GM23338 (cell line): ENCODE measurements around the gene RBM17. TPM values are rescaled to one million over a fixed set of nuclear protein-coding genes. Genes with fewer than 3 reads are reported as not detected.

Source experiments
- ATAC-seq: fragments of 200-7000 bp; cut with Tn5 transposase; 3 replicates; pipeline ENCODE4 v1.9.1; 2020
- DNase-seq: peaks from one replicate; pipeline ENCODE4 v3.0.0-alpha.2; 2015; ENCODE audit warnings: low spot score
- H2AFZ ChIP-seq: fragments of 200-600 bp; sonication (generic); 2 replicates; pipeline ENCODE4 v1.8.0; 2016; ENCODE audit warnings: antibody characterized with exemption, mild to moderate bottlenecking, moderate library complexity
- H3F3A ChIP-seq: fragments of 200-600 bp; sonication (generic); replicated peaks from 2 replicates; pipeline ENCODE4 v1.8.0; 2017; ENCODE audit warnings: antibody characterized with exemption, mixed run types, low read depth
- H3K27ac ChIP-seq: fragments of 200-600 bp; sonication (generic); 2 replicates; pipeline ENCODE4 v1.6.1; 2016; ENCODE audit warnings: low read depth
- H3K27me3 ChIP-seq: fragments of 200-600 bp; sonication (generic); 2 replicates; pipeline ENCODE4 v1.8.0; 2016; ENCODE audit warnings: mild to moderate bottlenecking, mixed run types, moderate library complexity; ENCODE audit not compliant: insufficient read depth
- H3K36me3 ChIP-seq: fragments of 200-600 bp; sonication (generic); 2 replicates; pipeline ENCODE4 v1.8.0; 2016; ENCODE audit warnings: mild to moderate bottlenecking; ENCODE audit not compliant: insufficient read depth
- H3K4me1 ChIP-seq: fragments of 200-600 bp; sonication (generic); 2 replicates; pipeline ENCODE4 v1.8.0; 2016; ENCODE audit warnings: mild to moderate bottlenecking, moderate library complexity; ENCODE audit not compliant: insufficient read depth
- H3K4me2 ChIP-seq: fragments of 200-600 bp; sonication (generic); 2 replicates; pipeline ENCODE4 v1.7.1; 2017; ENCODE audit warnings: mixed run types
- H3K4me3 ChIP-seq: fragments of 200-600 bp; sonication (generic); 2 replicates; pipeline ENCODE4 v1.6.1; 2016; ENCODE audit warnings: mixed run types
- H3K79me2 ChIP-seq: fragments of 200-600 bp; sonication (generic); replicated peaks from 2 replicates; pipeline ENCODE4 v1.8.0; 2017; ENCODE audit warnings: mild to moderate bottlenecking; ENCODE audit not compliant: insufficient read depth
- H3K9me2 ChIP-seq: fragments of 200-600 bp; sonication (generic); 2 replicates; pipeline ENCODE4 v1.8.0; 2017; ENCODE audit not compliant: insufficient read depth
- H4K20me1 ChIP-seq: fragments of 200-600 bp; sonication (generic); replicated peaks from 2 replicates; pipeline ENCODE4 v1.8.0; 2017; ENCODE audit warnings: mild to moderate bottlenecking; ENCODE audit not compliant: insufficient read depth
- H3K27ac Mint-ChIP-seq: 2 replicates; pipeline ENCODE4 v1.8.0; 2020; ENCODE audit warnings: inconsistent platforms, mild to moderate bottlenecking, moderate library complexity, mixed read lengths
- H3K27me3 Mint-ChIP-seq: 3 replicates; pipeline ENCODE4 v1.8.0; 2022; ENCODE audit warnings: low read depth, mild to moderate bottlenecking, moderate library complexity, mixed read lengths, inconsistent platforms; ENCODE audit not compliant: insufficient read depth, poor library complexity
- H3K36me3 Mint-ChIP-seq: 3 replicates; pipeline ENCODE4 v1.8.0; 2021; ENCODE audit warnings: low read depth, mild to moderate bottlenecking, inconsistent platforms, moderate library complexity, mixed read lengths
- H3K4me1 Mint-ChIP-seq: 3 replicates; pipeline ENCODE4 v1.8.0; 2020; ENCODE audit warnings: mild to moderate bottlenecking, inconsistent platforms, mixed read lengths
- H3K4me3 Mint-ChIP-seq: 3 replicates; pipeline ENCODE4 v1.8.0; 2021; ENCODE audit warnings: moderate library complexity, mild to moderate bottlenecking, inconsistent platforms, mixed read lengths
- H3K9me3 Mint-ChIP-seq: 3 replicates; pipeline ENCODE4 v1.8.0; 2020; ENCODE audit warnings: moderate library complexity, mild to moderate bottlenecking, inconsistent platforms, mixed read lengths
- CREB1 ChIP-seq: fragments of 250-450 bp; sonication (Bioruptor Pico); IDR thresholded peaks from 2 replicates; pipeline ENCODE4 v1.5.0; 2020; ENCODE audit warnings: low read depth, mild to moderate bottlenecking, moderate library complexity
- CTCF ChIP-seq, 2 experiments: fragments of 200-600 bp in 1 of 2; sonication (generic) in 1 of 2; conservative IDR thresholded peaks; 2 replicates each; pipeline versions ENCODE4 v1.5.1 to v1.6.1; 2016 to 2017; ENCODE audit warnings: antibody characterized with exemption in 2 of 2, low read depth in 2 of 2, mild to moderate bottlenecking in 2 of 2, moderate library complexity in 1 of 2
- ETS1 ChIP-seq: IDR thresholded peaks from 2 replicates; pipeline ENCODE4 v1.6.1; 2016; ENCODE audit warnings: antibody characterized with exemption
- EZH2 ChIP-seq: fragments of 200-600 bp; sonication (generic); IDR thresholded peaks from one replicate; pipeline ENCODE4 v1.8.0; 2017; ENCODE audit warnings: antibody characterized with exemption, mild to moderate bottlenecking, low read depth; ENCODE audit not compliant: unreplicated experiment
- EZH2phosphoT487 ChIP-seq: fragments of 200-600 bp; sonication (generic); IDR thresholded peaks from one replicate; pipeline ENCODE4 v1.8.1; 2018; ENCODE audit warnings: antibody characterized with exemption; ENCODE audit not compliant: unreplicated experiment
- JUNB ChIP-seq: IDR thresholded peaks from one replicate; pipeline ENCODE4 v1.6.1; 2016; ENCODE audit warnings: antibody characterized with exemption; ENCODE audit not compliant: unreplicated experiment
- NANOG ChIP-seq: IDR thresholded peaks from 2 replicates; pipeline ENCODE4 v1.6.1; 2016; ENCODE audit warnings: antibody characterized with exemption, borderline replicate concordance
- POLR2AphosphoS5 ChIP-seq: IDR thresholded peaks from 2 replicates; pipeline ENCODE4 v1.6.1; 2016; ENCODE audit warnings: antibody characterized with exemption, low read depth
- REST ChIP-seq: IDR thresholded peaks from one replicate; pipeline ENCODE4 v1.6.1; 2018; ENCODE audit warnings: antibody characterized with exemption; ENCODE audit not compliant: unreplicated experiment
- STAT1 ChIP-seq: IDR thresholded peaks from one replicate; pipeline ENCODE4 v1.6.1; 2016; ENCODE audit warnings: antibody characterized with exemption; ENCODE audit not compliant: unreplicated experiment
- ZNF114 ChIP-seq: fragments of 250-450 bp; sonication (Bioruptor Pico); IDR thresholded peaks from 2 replicates; pipeline ENCODE4 v1.5.0; 2020; ENCODE audit warnings: mild to moderate bottlenecking, moderate library complexity
- ZNF331 ChIP-seq: fragments of 250-450 bp; sonication (Bioruptor Pico); IDR thresholded peaks from 2 replicates; pipeline ENCODE4 v1.5.0; 2020; ENCODE audit warnings: low read depth, mild to moderate bottlenecking, moderate library complexity
- ZNF462 ChIP-seq: fragments of 250-450 bp; sonication (Bioruptor Pico); IDR thresholded peaks from 2 replicates; pipeline ENCODE4 v1.5.0; 2020; ENCODE audit warnings: mild to moderate bottlenecking, moderate library complexity
- polyA plus RNA-seq: library from polyadenylated mRNA; unstranded; fragments of >200 nt; fragmentation: Nextera tagmentation; extraction: Ambion mirVana; gene quantifications from 2 replicates; pipeline ENCODE4 v1.2.1, GENCODE V29; 2016
- total RNA-seq: library from RNA; depleted of rRNA; stranded (reverse); fragments of >200 nt; shearing (Covaris generic); gene quantifications from 2 replicates; pipeline ENCODE4 v1.2.3, GENCODE V29; 2014

Gene RBM17
- total and polyA plus RNA-seq, 2 experiments from 2014 or later: 54.7 to 281 TPM

DNA sequence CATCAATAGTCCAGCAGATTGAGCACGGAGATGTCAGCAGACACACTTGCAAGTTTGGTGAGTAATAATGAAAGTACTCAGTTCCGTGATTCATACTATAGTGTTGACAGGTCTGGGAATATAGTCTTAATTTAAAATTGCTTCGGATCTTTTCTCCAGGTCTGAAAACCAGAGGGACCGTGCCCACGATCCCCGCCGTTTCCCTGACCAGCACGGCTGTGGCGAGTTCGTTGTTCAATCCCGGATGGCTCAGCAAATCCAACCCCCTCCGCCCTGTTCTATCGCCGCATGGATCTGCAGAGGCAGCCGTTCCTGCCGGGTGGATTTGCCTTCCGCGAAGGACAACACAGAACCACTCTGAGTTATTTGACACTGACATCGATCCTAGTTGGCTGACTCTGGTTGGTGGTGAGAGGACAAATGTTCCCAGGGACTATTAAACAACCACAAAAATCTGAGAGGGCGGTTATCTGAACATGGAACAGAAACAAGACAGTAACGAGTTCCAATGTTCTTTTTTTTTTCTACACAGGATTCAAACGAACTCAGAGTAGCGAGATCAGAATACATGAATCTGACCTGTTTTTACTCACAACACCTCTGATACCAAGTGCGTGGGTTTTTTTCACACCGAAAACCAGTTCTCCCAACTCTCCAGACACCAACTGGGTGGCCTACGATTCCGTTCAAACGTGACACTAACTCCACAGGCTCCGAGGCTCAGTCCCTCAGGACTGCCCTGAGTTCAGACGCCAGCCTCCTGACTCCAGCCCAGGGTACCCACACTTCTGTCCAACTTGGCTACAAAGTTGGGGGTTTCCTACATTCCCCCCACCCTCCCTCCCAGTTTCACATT is 52.7 kb downstream of the RBM17 start:
- H3K27me3 ChIP-seq: peaks cover 29% of the 10 kb centered on the region
- H3K4me1 ChIP-seq: peaks cover 16% of the 10 kb centered on the region
- H3K36me3 Mint-ChIP-seq: no peaks in the 10 kb centered on the region; the same call in 2 of the 3 replicates
- no peak overlapping the region for H3K4me3 Mint-ChIP-seq
- no peak overlapping the region for H3K27ac ChIP-seq
- H3K79me2 ChIP-seq: no peaks in the 10 kb centered on the region
- H3K4me1 Mint-ChIP-seq: peaks cover 25% of the 10 kb centered on the region
- no peak overlapping the region for H3K4me2 ChIP-seq
- no peak for TF ChIP-seq CTCF (conservative IDR thresholded peaks at IDR 0.05; ENCODE audit: low read depth in 2 of 2)
- TF ChIP-seq ZNF331: no peak
- TF ChIP-seq EZH2phosphoT487: no peak
- TF ChIP-seq CREB1 (CRISPR knock-in tag): no peak
- no peak for TF ChIP-seq JUNB
- no peak for TF ChIP-seq STAT1
- TF ChIP-seq EZH2: no peak
- TF ChIP-seq ZNF462 (CRISPR knock-in tag): no peak
- no peak for TF ChIP-seq NANOG
- TF ChIP-seq ETS1: no peak
- TF ChIP-seq POLR2AphosphoS5: no peak
- no peak for TF ChIP-seq REST
- TF ChIP-seq ZNF114 (CRISPR knock-in tag): no peak
- peaks cover 29% of the 10 kb centered on the region for H3K27me3 Mint-ChIP-seq
- H3K36me3 ChIP-seq: no peaks in the 10 kb centered on the region
- 0 out of 2 replicates have a peak, but pooled peaks cover 2% of the 10 kb centered on the region for H3F3A ChIP-seq
- H3K9me3 Mint-ChIP-seq: peaks cover 6% of the 10 kb centered on the region; the same call in 2 of the 3 replicates
- DNase-seq (no peak), ATAC-seq (no peak)
- no peak overlapping the region for H3K4me3 ChIP-seq
- H4K20me1 ChIP-seq: peaks cover 9% of the 10 kb centered on the region
- H3K9me2 ChIP-seq: no peaks in the 10 kb centered on the region
- no peak overlapping the region for H3K27ac Mint-ChIP-seq
- no peak overlapping the region for H2AFZ ChIP-seq
